ENCODE results near the gene MMP19. TPM values are rescaled to one million over a fixed set of nuclear protein-coding genes. Genes with fewer than 3 reads are reported as not detected.

MMP19 gene
- total RNA-seq, 1 donor from 2014 or later = not detected

- Mint-ChIP-seq H3K27ac (ENCODE audit: unreplicated experiment) (no peak overlapping the region), H3K4me1 (ENCODE audit: low read depth, unreplicated experiment) (peaks cover 11% of the 10 kb centered on the region), H3K36me3 (ENCODE audit: unreplicated experiment) (no peaks in the 10 kb centered on the region), H3K4me3 (ENCODE audit: unreplicated experiment) (peak overlapping the region; percentile 72), H3K9me3 (ENCODE audit: unreplicated experiment) (peaks cover 2% of the 10 kb centered on the region), H3K27me3 (ENCODE audit: unreplicated experiment) (peaks cover 1% of the 10 kb centered on the region)
- no peak for DNase-seq
- no peak for TF ChIP-seq CTCF (IDR thresholded peaks at IDR 0.05; ENCODE audit: partially characterized antibody, unreplicated experiment)
These were observed 23.9 kb downstream of the MMP19 start for GRCh38 chr12:55818886-55819285.

- peaks cover 13% of the 10 kb centered on the region for H3K4me1 Mint-ChIP-seq (ENCODE audit: low read depth, unreplicated experiment)
- H3K9me3 Mint-ChIP-seq (ENCODE audit: unreplicated experiment) = peaks cover 3% of the 10 kb centered on the region
- no peaks in the 10 kb centered on the region for H3K36me3 Mint-ChIP-seq (ENCODE audit: unreplicated experiment)
- H3K4me3 Mint-ChIP-seq (ENCODE audit: unreplicated experiment) = no peak overlapping the region
- H3K27me3 Mint-ChIP-seq (ENCODE audit: unreplicated experiment) = no peaks in the 10 kb centered on the region
- DNase-seq = no peak
- no peak overlapping the region for H3K27ac Mint-ChIP-seq (ENCODE audit: unreplicated experiment)
- TF ChIP-seq CTCF (IDR thresholded peaks at IDR 0.05; ENCODE audit: partially characterized antibody, unreplicated experiment) = no peak
These were observed 24.5 kb downstream of the MMP19 start for GRCh38 chr12:55818140-55818728.

- H3K36me3 Mint-ChIP-seq (ENCODE audit: unreplicated experiment) = no peaks in the 10 kb centered on the region
- H3K4me3 Mint-ChIP-seq (ENCODE audit: unreplicated experiment) = no peak within 1 kb of the TSS
- H3K4me1 Mint-ChIP-seq (ENCODE audit: low read depth, unreplicated experiment) = peaks cover 13% of the 10 kb centered on the region
- DNase-seq = peak; percentile 94
- no peak for TF ChIP-seq CTCF (IDR thresholded peaks at IDR 0.05; ENCODE audit: partially characterized antibody, unreplicated experiment)
- H3K27ac Mint-ChIP-seq (ENCODE audit: unreplicated experiment) = no peak within 1 kb of the TSS
- no peaks in the 10 kb centered on the region for H3K27me3 Mint-ChIP-seq (ENCODE audit: unreplicated experiment)
- peaks cover 4% of the 10 kb centered on the region for H3K9me3 Mint-ChIP-seq (ENCODE audit: unreplicated experiment)
These were observed 25.2 kb downstream of the MMP19 start, which contains the start of the genes ORMDL2 and SARNP for GRCh38 chr12:55817345-55818139. Gene ORMDL2 (plus strand): TSS chr12:55818041. CDS start chr12:55819000, 959 bp downstream. Gene SARNP (minus strand): TSS chr12:55817724. CDS start chr12:55817701, 23 bp downstream.

GRCh38 chr12:55816881-55817344 is 25.8 kb downstream of the MMP19 start:
- Mint-ChIP-seq H3K27me3 (ENCODE audit: unreplicated experiment) (no peaks in the 10 kb centered on the region), H3K27ac (ENCODE audit: unreplicated experiment) (no peak overlapping the region), H3K9me3 (ENCODE audit: unreplicated experiment) (peaks cover 4% of the 10 kb centered on the region), H3K4me1 (ENCODE audit: low read depth, unreplicated experiment) (peaks cover 13% of the 10 kb centered on the region), H3K4me3 (ENCODE audit: unreplicated experiment) (no peak overlapping the region), H3K36me3 (ENCODE audit: unreplicated experiment) (no peaks in the 10 kb centered on the region)
- DNase-seq = no peak
- no peak for TF ChIP-seq CTCF (IDR thresholded peaks at IDR 0.05; ENCODE audit: partially characterized antibody, unreplicated experiment)

- H3K4me3 Mint-ChIP-seq (ENCODE audit: unreplicated experiment) = no peak overlapping the region
- no peaks in the 10 kb centered on the region for H3K36me3 Mint-ChIP-seq (ENCODE audit: unreplicated experiment)
- no peak overlapping the region for H3K27ac Mint-ChIP-seq (ENCODE audit: unreplicated experiment)
- no peaks in the 10 kb centered on the region for H3K27me3 Mint-ChIP-seq (ENCODE audit: unreplicated experiment)
- no peak for DNase-seq
- H3K9me3 Mint-ChIP-seq (ENCODE audit: unreplicated experiment) = peaks cover 4% of the 10 kb centered on the region
- TF ChIP-seq CTCF (IDR thresholded peaks at IDR 0.05; ENCODE audit: partially characterized antibody, unreplicated experiment) = no peak
- H3K4me1 Mint-ChIP-seq (ENCODE audit: low read depth, unreplicated experiment) = peaks cover 13% of the 10 kb centered on the region
These were observed 27.3 kb downstream of the MMP19 start for GRCh38 chr12:55815473-55815872.
